NCI-H1092 treated with DMSO at 0.1 percent for 48 hours (cell line): ENCODE measurements around the gene LRP1B.
A peak's percentile ranks its signal among the peaks of the same experiment; 100 is the strongest.

ENCODE experiments used
- DNase-seq: peaks from one replicate; lab custom pipeline; 2025; lab: John Stamatoyannopoulos, UW

Gene LRP1B

GRCh38 chr2:141692829-141693228 lies 438.0 kb downstream of the LRP1B start:
- DNase-seq = peak; percentile 17

GRCh38 chr2:141676139-141676538 lies 454.7 kb downstream of the LRP1B start:
- no peak for DNase-seq

DNA sequence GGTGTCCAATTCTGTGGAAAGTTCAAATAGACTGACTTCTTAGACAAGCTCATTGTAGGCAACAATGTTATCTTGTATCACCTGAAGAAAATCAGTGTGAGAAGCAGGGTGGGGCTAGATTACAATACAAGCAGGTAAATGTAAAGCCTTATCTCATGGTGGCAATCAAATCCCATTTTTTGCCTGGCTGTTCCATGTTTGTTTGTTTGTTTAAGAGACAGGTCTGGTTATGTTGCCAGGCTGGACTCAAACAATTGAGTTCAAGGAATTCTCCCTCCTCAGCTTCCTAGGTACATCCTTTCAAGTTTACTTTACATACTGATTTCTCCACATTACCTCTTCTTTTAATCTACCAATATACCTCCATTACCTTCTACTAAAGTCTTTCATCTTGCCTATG lies 464.6 kb downstream of the LRP1B start:
- DNase-seq = no peak

DNA sequence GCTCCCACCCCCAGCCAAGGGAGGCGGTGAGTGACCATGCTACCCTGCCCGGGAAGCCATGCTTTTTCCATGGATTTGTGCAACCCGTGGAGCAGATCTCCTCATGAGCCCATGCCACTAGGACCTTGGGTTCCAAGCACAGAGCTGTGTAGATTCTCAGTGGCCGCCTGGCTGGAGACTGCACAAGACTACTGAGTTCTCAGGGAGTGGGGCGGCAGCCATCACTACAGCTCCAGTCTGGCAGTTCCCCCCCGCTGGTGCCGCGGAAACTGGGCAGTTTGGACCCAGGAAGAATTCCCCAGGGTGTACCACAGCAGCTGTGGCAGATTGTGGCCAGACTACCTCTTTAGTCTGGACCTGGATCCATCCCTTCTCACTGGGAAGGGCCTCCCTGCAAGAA lies 470.6 kb downstream of the LRP1B start:
- DNase-seq = no peak

GRCh38 chr2:141654311-141654710 lies 476.5 kb downstream of the LRP1B start:
- DNase-seq = no peak

DNA sequence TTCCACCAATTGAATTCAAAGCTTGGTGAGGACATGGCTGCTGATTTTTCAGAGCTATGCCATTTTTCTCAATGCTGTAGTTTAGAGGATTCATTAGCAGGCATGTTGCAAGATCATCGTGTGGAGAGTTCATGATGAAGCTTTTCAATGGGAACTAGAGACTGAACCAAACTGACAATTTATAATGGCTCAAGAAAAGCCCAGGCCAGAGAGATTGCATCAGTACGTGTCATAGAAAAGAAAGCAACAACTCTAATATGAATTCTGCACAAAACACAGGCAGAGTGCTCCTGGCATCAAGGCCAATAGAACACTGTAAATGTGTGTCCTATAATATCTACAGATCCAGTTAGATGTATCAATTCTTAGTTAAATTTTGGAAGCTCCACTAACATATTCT lies 477.6 kb downstream of the LRP1B start:
- no peak for DNase-seq

- no peak for DNase-seq
Observed at GRCh38 chr2:141652308-141652707, 478.5 kb downstream of the LRP1B start.

DNA sequence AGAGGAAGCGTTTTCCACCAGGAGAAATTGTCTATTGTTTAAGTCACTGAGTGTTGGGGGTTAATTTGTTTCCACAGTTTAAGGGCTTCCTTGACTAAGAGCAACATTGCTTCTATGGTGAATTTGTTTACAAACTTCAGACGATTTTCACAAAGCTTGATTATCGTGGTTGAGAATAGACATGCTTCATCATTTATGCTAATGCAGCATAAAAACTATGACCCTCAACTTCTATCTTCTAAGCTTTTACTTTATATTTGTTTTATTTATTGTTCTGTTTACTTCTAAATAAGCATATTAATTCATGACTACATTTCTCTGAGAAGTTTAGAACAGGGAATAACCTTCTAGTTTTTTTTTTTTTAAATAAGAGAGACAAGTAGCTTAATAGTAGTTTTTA lies 483.5 kb downstream of the LRP1B start:
- DNase-seq = no peak

GRCh38 chr2:141641462-141641861 lies 489.4 kb downstream of the LRP1B start:
- DNase-seq = no peak

DNA sequence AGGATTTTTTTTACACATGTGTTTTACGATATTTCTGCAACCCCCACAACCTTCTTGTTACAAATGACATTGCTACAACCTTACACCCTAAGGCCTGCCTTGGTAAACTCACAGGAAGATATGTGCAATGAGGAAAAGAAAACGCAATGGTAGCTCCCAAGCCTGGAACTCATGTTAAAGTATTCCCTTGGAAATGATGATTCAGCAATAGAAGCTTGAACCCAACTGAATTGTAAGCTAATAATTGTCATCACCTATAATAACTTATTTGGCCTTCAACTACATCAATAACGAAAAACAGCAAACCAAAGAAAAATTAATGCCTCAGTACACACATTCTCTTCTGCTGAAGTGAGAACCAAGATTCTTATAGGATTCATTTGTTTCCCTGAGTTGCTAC lies 491.0 kb downstream of the LRP1B start:
- no peak for DNase-seq

- no peak for DNase-seq
Observed at GRCh38 chr2:141633132-141633531, 497.7 kb downstream of the LRP1B start.

DNA sequence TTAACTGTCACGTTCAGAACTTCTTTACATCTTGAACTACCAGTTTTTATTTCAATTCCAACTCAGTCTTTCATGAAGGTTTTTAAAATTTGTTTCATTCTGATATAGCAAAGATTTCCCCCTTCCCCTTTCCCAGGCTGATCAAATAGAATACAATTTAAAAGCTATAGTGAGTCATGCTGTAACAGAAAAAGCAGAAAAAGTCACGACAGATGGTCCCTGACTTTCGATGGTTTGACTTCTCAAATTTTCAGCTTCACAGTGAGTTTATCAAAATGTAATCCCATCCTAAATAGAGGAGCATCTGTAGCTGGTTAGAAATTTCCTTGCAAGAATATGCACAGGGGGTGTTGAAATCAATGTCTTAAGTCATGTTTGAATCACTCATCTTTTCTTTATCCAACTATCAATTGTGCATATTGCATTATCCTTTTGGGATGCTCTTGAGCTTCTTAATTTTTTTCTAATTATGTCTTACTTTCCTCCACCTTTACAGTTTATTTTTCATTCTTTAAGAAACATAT lies 500.3 kb downstream of the LRP1B start:
- DNase-seq = no peak

DNA sequence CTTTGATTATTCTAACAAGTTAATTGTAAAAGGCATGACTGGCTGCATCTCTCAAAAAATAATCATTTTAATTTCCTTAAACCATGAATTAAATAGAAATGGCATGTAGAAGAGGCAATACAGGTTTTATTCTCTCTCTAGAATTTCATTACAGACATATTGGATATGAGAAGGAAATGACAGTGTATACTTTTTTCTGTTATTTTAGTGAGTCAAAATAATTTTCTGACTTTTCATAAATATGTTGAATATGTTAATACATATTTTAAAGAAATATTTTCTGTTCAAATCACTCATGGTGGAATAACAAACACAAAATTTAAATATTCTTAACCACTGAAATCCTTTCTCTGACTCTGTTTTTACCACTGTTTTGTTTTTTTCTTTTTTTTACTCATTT lies 510.4 kb downstream of the LRP1B start:
- no peak for DNase-seq

- no peak for DNase-seq
Observed at GRCh38 chr2:141618457-141618856, 512.4 kb downstream of the LRP1B start.

DNA sequence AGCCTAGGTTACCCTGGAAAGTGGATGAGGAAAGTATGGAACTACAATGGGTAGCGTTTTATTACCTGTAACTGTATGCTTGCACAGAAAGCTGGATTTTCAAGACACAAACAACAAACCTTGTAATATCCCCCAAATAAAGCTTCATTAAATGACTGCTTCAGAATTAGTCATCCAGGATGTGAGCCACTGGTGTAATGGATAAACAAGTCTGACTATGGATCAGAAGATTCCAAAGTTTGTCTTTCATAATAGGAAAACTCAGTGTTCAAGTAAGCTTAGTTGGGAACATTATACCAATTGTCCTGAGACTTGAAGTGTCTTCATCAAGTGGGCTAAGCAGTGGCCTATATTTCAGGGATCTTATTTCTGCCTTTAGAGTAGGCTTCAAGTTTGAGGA lies 518.8 kb downstream of the LRP1B start:
- DNase-seq = no peak

DNA sequence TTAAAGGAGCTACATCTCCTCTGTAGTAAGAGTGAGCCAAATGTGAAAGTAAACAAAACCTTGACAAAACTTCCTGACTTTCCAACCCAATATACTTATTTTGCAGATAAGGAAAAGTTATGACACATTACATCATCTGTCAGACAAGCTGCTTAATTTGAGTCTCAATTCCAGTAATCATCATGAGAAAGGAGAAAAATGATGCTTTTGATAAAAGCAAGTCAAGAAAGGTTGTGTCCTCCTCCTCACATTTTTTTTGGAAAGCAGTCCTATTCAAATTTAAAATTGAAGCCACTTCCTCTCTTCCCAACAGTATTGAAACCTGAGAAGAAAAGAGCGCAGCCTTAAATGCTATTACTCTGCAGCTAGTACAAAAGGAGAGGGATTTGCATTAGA lies 519.6 kb downstream of the LRP1B start:
- DNase-seq = no peak

GRCh38 chr2:141610564-141611175 lies 520.1 kb downstream of the LRP1B start:
- DNase-seq = no peak

DNA sequence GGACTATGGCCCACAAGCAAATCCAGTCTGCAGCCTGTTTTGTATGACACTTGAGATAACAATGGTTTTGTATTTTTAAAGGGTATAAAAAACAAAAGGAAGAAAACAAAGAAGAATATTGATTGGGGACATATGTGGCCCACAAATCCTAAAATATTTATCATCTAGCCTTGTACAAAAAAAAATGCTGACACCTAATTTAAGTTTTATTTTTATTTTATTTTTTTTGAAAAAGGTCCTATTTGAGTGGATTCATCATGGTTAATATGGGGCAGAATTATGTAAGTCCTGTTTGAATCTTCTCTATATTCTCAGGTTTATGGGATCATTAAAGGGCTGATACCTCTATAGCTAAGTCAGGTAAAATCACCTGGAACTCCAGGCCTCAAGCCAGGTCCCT lies 525.7 kb downstream of the LRP1B start:
- DNase-seq = no peak

GRCh38 chr2:141601511-141602152 lies 529.2 kb downstream of the LRP1B start:
- no peak for DNase-seq

GRCh38 chr2:141599721-141600120 lies 531.1 kb downstream of the LRP1B start:
- DNase-seq = no peak

DNA sequence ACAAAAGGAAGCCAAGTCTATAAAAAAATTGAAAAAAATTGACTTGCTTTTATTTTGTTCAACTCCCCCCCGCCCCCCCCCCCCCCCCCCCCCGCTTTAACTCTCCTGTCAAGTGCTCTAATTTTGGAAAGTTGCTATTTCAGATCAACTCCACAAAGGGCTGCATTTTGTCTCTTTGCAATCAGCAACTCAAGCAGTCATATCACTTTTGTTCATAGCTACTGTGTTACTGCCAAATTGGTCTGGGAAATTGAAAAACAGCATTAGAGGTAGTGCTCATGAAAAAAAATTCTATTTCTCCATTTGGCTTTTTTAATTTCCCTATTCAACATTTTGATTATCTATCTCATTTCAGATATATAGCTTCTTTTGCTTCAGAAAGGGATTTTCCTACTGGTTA lies 531.8 kb downstream of the LRP1B start:
- DNase-seq = no peak

- DNase-seq = no peak
Observed at GRCh38 chr2:141595316-141595920, 535.4 kb downstream of the LRP1B start.

GRCh38 chr2:141591787-141592186 lies 539.0 kb downstream of the LRP1B start:
- DNase-seq = no peak

DNA sequence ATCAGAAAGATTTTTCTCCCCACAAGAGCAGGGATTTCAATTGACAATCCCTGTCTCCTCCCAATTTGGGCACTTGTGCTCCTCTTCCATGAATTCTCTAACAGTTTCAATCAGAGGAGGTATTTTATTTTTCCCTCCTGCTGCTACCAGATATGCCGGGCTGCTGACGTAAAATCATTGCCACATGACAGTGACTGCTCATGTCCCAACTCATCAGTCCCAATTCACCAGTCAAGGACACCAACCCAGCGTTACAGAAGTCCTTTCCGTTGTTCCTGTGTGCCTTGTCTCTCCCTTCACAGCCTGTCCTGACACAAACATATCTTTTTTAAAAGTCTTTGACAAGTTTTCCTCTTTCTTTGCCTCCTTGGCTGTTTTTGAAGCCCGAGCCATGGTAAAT lies 540.2 kb downstream of the LRP1B start:
- no peak for DNase-seq
